ENCODE data around the gene CD3E.

Gene CD3E

DNA sequence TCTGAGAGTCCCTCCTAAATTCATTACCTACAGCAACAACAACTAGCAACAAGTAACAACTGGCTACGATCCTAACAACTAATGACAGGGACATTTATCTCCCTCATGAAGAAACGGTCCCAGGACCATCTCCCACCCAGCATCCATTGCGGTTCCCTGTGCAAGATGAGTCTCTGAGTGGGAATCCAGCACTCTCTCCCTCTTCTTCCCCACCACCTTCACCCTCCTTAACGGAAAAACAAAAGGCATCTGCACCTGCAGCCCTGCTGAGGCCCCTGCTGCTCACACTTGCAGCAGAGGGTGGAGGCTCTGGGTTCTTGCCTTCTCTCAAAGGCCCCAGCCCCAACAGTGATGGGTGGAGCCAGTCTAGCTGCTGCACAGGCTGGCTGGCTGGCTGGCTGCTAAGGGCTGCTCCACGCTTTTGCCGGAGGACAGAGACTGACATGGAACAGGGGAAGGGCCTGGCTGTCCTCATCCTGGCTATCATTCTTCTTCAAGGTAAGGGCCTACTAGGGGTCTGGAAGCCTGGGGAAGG, 39.5 kb downstream of the CD3E start, which contains the start of gene CD3G:
TSS of gene CD3G (plus strand) at position 364 of the 535 bp plus-strand sequence. CDS start at position 444, 80 bp downstream.
- TF ChIP-seq, protein P1, sequence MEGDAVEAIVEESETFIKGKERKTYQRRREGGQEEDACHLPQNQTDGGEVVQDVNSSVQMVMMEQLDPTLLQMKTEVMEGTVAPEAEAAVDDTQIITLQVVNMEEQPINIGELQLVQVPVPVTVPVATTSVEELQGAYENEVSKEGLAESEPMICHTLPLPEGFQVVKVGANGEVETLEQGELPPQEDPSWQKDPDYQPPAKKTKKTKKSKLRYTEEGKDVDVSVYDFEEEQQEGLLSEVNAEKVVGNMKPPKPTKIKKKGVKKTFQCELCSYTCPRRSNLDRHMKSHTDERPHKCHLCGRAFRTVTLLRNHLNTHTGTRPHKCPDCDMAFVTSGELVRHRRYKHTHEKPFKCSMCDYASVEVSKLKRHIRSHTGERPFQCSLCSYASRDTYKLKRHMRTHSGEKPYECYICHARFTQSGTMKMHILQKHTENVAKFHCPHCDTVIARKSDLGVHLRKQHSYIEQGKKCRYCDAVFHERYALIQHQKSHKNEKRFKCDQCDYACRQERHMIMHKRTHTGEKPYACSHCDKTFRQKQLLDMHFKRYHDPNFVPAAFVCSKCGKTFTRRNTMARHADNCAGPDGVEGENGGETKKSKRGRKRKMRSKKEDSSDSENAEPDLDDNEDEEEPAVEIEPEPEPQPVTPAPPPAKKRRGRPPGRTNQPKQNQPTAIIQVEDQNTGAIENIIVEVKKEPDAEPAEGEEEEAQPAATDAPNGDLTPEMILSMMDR (IDR thresholded peaks at IDR 0.05; ENCODE audit: insufficient read depth, low read depth, low read length, missing control alignments) = no peak
- H3K4me3 ChIP-seq (ENCODE audit: low read length) = no peak within 1 kb of the TSS
- no peak for DNase-seq (ENCODE audit: low read depth)

DNA sequence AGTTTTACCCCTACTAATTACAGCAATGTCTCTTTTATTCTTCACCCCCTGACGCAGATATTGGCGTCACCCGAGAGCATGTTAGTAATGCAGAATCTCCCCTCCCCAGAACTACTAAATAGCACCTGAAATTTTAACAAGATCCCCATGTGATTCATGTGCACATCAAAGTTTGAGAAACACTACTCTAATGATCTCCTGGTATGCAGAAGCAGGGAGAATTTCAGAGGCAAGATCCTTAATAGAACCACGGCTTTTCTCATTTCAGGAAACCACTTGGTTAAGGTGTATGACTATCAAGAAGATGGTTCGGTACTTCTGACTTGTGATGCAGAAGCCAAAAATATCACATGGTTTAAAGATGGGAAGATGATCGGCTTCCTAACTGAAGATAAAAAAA, 44.9 kb downstream of the CD3E start:
- TF ChIP-seq, protein P1 (IDR thresholded peaks at IDR 0.05; ENCODE audit: insufficient read depth, low read depth, low read length, missing control alignments) = no peak
- no peak for DNase-seq (ENCODE audit: low read depth)
- H3K4me3 ChIP-seq (ENCODE audit: low read length) = no peak overlapping the region

DNA sequence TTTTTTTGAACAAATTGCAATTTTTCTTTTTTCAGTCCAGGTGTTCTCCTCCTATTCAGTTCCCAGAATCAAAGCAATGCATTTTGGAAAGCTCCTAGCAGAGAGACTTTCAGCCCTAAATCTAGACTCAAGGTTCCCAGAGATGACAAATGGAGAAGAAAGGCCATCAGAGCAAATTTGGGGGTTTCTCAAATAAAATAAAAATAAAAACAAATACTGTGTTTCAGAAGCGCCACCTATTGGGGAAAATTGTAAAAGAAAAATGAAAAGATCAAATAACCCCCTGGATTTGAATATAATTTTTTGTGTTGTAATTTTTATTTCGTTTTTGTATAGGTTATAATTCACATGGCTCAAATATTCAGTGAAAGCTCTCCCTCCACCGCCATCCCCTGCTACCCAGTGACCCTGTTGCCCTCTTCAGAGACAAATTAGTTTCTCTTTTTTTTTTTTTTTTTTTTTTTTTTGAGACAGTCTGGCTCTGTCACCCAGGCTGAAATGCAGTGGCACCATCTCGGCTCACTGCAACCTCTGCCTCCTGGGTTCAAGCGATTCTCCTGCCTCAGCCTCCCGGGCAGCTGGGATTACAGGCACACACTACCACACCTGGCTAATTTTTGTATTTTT, 48.7 kb downstream of the CD3E start:
- TF ChIP-seq, protein P1 (IDR thresholded peaks at IDR 0.05; ENCODE audit: insufficient read depth, low read depth, low read length, missing control alignments) = peak; percentile 43
- DNase-seq (ENCODE audit: low read depth) = peak; percentile 32
- no peak overlapping the region for H3K4me3 ChIP-seq (ENCODE audit: low read length)

DNA sequence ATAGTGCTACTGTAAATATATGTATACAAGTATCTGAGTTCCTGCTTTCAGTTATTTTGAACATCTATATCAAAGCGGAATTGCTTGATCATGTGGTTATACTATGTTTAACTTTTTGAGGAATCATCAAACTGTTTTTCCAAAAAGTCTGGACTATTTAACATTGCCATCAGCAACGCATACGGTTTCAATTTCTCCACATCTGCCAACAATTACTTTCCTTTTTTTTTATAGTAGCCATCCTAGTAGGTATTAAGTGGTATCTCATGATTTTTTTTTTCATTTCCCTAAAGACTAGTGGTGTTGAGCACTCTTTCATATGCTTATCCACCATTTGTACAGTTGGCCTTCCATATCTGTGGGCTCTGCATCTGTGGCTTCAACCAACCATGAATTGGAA, 53.5 kb downstream of the CD3E start:
- no peak overlapping the region for H3K4me3 ChIP-seq (ENCODE audit: low read length)
- DNase-seq (ENCODE audit: low read depth) = no peak
- TF ChIP-seq, protein P1 (IDR thresholded peaks at IDR 0.05; ENCODE audit: insufficient read depth, low read depth, low read length, missing control alignments) = no peak

DNA sequence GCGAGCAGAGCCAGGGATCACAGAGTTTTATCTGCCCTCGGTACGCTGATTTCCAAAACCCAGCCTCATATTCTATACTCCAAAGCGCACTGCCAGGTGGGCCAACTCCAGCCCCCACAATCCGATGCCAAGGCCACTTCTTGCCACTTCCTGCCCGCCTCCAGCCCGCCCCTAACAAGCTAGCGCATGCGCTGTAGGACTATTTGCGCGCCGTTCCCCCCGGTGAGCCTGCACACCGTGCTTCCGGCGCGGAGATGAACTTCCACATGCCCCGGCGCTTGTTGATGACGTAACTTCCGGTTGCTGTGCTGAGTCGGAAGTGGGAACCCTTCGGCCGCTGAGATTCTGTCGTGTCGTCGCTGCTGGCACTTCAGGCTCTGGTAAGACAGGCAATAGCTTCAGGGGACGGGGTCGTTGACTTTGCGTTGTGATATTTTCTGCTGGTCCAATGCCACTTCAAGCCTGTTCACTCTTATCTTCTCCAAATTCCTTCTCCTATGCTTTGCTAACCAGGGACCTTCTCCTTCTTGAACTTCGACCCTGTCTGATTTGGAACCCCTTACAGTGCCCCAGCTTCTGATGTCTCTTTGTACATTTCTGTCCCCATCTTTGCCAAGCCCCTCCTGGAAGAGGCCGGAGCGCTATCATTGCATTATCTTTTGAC, 54.9 kb downstream of the CD3E start, which contains the start of gene UBE4A:
TSS of gene UBE4A (plus strand) at position 306 of the 664 bp plus-strand sequence. CDS start 5,481 bp downstream, outside the sequence.
- H3K4me3 ChIP-seq (ENCODE audit: low read length) = peak within 1 kb of the TSS; percentile 100
- TF ChIP-seq, protein P1 (IDR thresholded peaks at IDR 0.05; ENCODE audit: insufficient read depth, low read depth, low read length, missing control alignments) = no peak
- peak; percentile 95 for DNase-seq (ENCODE audit: low read depth)

DNA sequence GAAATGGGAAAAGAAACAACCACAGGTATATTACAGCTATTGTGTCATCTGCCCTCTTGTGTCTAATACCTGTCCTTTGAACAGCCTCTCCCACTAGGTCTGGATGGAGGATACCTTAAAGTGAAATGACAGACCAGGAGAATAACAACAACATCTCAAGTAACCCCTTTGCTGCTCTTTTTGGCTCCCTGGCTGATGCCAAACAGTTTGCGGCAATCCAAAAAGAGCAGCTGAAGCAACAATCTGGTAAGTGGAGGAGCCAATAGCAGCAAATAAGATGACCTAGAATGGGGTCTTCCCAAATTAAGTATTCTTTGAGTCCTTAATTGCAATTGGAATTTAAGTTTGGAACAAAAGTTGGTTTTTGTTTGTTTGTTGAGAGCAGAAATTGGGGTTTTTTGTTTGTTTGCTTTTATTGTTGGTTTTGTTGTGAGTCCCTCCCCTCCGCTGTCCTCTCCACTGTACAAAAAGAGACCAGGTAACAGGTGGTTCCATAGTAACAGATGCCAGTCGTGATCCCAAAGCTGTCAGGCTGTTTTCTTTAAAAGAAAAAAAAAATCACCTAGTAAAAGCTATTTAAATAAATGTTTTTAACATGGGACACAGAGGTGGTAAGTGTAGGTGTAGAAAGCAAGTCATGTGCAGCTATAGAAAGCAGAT, 60.6 kb downstream of the CD3E start:
- H3K4me3 ChIP-seq (ENCODE audit: low read length) = no peak overlapping the region

More for the DNA sequence above, 60.6 kb downstream of the CD3E start:
- no peak for DNase-seq (ENCODE audit: low read depth)
- TF ChIP-seq, protein P1 (IDR thresholded peaks at IDR 0.05; ENCODE audit: insufficient read depth, low read depth, low read length, missing control alignments) = no peak
